Hematopoietic multipotent progenitor cell treated with erythropoietin and hydrocortisone succinate and interleukin-3 and kit ligand, for 6 days (in vitro differentiated cells): Measurements from ENCODE around the gene PEX7.
"Not testable (repeated sequence)": the region's sequence is repeated elsewhere in the genome, so short reads cannot be mapped to it uniquely, and the experiment has no call there.

ENCODE experiments used
- DNase-seq: peaks from one replicate; pipeline ENCODE4 v3.0.0-alpha.2; 2015

Gene PEX7

DNA sequence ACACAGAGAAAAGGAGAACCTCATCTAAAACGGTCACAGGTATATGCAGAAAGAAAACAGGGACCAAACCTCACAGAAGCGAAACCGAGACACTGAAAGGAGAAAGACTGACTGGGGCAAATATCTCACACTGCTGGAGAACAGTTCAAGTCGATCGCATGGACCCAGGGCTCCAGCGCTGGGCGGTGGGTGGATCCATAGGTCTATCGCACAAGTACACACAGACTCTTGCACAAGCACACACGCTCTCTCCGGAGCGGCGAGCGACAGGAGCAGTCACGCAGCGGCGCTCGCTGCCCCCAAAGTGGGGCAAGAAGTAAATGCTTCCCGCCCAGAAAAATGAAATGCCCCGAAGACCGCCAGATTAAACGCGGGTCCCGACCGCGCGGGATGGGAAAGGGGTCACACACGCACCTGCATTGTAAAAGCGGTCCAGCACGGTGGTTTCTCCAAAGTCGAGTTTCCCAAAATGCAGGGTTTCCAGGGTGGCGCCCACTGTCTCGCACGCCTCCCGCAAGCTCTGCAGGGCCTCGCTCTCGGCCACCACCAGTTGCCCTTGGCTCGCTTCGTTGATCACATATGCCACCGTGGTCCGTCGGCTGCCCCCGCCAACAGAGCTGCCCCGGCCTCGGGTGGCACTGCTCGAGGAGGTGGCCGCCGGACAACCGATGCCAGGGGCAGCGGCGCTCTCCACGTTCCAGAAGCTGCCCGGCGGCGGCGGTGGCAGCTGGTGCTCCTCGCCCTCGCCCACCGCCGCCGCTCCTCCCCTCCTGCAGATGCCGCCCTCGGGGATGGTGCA, 30.9 kb upstream of the PEX7 start:
- DNase-seq: peak; percentile 93

DNA sequence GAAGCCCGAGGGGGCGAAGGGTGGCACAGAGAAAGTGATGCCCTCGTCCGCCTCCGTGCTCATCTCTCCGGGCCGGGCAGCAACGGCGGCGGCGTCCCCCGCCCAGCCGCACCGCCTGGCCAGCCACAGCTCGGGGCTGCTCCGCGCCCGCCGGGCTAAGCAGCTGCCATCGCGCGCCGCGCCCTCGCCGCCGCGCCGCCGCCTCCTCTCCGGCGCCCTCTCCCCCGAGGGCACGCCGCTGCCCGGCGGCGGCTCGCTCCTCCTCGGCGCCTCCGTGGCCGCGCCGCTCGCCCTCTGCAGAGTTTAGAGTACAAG, 30.3 kb upstream of the PEX7 start:
- DNase-seq: no peak

DNA sequence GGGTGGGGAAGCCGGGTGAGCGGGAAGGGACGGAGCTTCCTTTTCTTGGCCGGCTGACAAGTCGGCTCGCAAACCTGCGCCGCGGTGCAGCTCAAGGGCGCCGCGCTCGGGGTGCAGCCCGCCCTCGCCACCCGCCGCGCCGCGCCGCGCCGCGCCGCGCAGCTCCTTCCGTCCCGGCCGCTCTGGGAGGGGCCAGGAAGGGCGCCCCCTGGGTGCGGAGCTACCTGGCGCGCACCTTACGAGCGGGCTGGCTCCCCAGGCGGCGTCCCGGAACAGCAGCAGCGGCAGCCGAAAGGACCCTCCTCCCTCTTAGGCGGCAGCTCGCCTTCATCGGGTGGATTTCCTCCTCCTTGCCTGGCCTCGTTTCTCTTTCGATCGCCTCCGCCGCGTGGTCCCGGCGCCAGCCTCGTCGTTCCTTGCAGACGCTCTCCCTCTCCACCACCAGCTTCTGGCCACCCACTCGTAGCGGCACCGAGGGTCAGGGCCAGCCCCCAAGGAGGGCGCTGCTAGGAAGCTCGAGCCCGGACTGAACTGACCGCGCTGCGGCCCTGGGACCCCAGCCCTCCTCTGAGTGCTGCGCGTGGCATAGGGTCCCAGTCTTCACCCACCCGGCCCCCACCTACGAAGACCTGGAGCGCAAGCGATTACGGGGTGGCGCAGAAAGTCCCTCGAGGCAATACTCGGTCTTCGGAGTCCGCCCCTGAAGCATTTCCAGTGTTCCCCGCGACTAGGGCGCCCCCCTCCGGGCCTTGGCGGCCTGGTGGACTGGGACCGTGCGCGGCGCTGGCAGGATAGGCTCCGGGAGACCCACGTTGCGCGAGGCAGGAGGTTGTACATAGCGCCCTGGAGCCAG, 29.8 kb upstream of the PEX7 start, which contains the start of gene MAP3K5:
Gene MAP3K5 (minus strand): TSS at position 68 of the 853 bp plus-strand sequence. CDS start 320 bp downstream, outside the sequence.
- DNase-seq: peak; percentile 97

DNA sequence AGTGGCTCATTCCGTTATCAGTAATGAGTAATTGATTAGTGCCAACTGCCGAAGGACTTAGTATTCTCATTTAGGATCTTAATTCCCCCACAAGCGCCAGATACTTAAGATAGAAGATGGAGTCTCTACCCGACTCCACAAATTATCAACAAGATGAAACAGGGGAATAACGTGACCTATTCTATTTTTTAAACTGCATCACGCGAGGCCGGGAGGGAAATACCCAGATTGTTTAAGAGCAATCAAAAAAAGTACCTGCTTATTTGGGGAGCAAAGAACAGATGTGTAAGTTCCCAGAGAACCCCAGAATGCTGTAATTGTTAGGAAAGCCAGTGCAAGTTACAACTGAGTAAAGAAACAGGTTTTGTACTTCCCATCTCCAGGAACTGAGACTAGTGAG, 29.0 kb upstream of the PEX7 start:
- no peak for DNase-seq

GRCh38 chr6:136795386-136795785, 27.0 kb upstream of the PEX7 start:
- no peak for DNase-seq

DNA sequence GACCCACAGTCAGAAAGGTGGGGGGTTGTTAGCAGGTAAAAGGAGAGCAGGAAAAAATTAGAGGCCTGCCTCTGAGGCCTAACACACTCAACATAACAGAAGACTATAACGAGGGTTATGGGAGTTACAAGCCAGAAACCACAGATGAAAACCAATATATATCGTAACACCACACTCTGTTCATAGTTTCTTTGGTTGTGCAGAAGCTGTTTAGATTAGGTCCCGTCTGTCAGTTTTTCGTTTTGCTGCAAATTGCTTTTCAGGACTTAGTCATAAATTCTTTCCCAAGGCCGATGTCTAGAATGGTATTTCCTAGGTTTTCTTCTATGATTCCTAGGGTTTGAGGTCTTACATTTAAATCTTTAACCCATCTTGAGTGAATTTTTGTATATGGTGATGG, 26.4 kb upstream of the PEX7 start:
- DNase-seq: no peak

DNA sequence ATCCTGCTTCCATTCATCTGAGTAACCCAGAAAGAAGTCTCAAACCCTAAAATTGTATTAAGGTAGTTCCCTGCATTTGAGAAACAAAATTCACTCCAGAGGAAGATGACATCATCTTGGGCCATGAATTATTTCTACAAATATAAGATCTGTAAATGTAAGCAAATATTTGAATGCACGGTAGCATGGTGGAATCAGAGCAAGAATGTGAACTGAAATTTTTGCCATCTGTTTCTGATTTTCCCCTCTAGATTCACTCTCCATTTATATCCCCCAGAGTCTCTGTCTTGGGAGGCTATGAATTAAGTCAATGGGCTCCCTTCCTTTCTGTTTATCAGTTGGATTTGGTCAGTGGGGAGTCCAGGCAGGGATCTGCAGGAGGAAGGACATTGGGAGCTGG, 24.3 kb upstream of the PEX7 start:
- DNase-seq: no peak

DNA sequence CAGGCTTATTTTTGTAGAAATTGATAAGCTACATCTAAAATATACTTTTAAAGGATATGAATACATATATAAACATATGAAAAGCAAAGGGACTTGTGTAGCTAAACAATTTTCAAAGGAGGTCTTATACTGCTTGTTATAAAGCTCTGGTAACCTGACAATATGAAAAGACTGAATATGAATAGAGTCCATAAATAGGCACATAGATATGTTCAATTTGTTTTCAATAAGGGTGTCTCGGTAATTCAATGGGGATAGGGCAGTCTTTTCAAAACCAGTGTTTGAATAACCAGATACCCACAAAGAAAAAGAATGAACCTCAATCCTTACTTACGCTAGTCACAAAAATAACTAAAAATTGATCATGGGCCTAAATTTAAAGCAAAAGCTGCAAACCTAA, 20.8 kb upstream of the PEX7 start:
- no peak for DNase-seq

- no peak for DNase-seq
Observed at GRCh38 chr6:136803608-136804007, 18.8 kb upstream of the PEX7 start.

DNA sequence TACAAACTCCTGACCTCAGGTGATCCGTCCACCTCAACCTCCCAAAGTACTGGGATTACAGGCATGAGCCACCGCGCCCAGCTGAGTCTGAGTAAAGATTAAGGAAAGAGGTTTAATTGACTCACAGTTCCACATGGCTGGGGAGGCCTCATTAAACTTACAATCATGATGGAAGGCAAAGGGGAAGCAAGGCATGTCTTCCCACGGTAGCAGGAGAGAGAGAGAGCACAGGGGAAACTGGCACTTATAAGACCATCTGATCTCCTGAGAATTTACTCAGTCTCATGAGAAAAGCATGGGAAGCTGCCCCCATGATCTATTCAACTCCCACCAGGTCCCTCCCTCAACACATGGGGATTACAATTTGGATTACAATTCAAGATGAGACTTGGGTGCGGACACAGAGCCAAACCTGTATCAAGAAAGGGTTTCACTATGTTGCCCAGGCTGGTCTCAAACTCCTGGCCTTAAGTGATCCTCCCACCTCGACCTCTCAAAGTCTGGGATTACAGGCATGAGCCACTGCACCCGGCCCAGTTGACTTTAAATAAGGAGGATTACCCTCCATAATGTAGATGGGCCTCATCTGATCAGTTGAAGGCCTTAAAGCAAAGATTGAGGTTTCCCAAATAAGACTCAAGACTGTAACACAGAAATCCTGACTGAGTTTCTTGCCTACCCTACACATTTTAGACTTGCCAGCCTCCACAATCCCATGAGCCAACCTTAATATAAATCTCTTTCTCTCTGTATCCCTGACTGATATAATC, 13.1 kb upstream of the PEX7 start:
- no peak for DNase-seq

DNA sequence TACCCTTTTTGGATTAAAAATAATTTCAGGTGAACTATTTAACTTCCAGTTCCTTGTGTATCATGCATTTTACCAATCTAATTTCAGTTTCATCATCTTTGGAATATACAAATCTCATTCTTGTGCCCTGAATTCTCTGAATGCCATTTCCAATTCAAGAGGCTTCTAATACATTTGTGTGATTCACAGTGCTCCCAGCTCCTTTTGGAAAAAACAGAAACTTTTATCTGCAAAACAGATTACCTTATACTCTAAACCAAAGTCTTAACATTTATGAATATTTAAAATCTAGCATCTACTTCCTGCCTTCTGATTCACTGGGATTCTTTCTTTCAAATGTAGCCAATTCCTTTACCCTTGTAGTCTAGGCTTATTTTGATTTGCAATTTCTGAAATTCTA, 11.1 kb upstream of the PEX7 start:
- no peak for DNase-seq

- no peak for DNase-seq
Observed at GRCh38 chr6:136812174-136812573, 10.2 kb upstream of the PEX7 start.

DNA sequence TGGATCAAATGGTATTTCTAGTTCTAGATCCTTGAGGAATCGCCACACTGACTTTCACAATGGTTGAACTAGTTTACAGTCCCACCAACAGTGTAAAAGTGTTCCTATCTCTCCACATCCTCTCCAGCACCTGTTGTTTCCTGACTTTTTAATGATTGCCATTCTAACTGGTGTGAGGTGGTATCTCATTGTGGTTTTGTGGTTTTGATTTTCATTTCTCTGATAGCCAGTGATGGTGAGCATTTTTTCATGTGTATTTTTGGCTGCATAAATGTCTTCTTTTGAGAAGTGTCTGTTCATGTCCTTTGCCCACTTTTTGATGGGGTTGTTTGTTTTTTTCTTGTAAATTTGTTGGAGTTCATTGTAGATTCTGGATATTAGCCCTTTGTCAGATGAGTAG, 6.8 kb upstream of the PEX7 start:
- DNase-seq: not testable (repeated sequence)

DNA sequence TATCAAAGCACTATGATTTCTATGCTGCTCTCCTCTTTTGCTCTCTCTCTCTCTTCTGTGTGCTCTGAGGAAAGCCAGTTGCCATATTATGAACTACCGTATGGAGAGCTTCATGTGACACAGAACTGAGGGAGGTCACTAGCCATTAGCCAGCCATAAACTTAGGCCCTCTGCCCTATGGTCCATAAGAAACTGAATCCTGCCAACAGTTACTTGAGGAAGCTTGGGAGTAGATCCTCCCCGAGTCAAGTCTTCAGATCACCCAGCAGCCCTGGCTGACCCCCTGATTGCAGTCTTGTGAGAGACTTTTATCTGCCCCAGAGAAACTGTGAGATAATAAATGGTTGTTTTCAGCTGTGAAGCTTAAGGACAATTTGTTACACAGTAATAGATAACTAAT, 5.7 kb upstream of the PEX7 start:
- no peak for DNase-seq

- no peak for DNase-seq
Observed at GRCh38 chr6:136820561-136820960, 1.8 kb upstream of the PEX7 start.

- DNase-seq: no peak
Observed at GRCh38 chr6:136822046-136822375, 381 bp upstream of the PEX7 start.

DNA sequence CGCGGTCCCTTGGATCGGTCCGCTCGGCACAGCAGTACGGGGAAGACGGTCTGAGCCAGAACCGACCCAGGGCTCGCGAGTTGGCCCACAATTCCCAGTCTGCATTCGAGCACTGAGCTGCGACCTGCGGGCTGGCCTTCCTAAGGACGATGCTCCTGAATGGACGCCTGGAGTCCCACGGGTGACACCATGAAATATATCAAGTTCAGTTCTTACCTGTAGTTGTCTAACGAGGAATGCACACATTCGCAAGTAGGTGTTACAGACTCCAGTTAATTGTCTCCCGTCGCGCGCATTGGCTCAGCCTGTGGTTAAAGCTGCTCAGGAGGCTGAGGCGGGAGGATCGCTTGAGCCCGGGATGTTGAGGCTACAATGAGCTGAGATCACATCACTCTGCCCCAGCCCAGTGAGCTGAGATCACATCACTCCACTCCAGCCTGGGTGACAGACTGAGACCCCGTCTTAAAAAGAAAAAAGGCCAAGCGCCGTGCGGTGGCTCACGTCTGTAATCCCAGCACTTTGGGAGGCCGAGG, 802 bp downstream of the PEX7 start:
- DNase-seq: no peak

- DNase-seq: no peak
Observed at GRCh38 chr6:136826216-136826615, 3.8 kb downstream of the PEX7 start.

DNA sequence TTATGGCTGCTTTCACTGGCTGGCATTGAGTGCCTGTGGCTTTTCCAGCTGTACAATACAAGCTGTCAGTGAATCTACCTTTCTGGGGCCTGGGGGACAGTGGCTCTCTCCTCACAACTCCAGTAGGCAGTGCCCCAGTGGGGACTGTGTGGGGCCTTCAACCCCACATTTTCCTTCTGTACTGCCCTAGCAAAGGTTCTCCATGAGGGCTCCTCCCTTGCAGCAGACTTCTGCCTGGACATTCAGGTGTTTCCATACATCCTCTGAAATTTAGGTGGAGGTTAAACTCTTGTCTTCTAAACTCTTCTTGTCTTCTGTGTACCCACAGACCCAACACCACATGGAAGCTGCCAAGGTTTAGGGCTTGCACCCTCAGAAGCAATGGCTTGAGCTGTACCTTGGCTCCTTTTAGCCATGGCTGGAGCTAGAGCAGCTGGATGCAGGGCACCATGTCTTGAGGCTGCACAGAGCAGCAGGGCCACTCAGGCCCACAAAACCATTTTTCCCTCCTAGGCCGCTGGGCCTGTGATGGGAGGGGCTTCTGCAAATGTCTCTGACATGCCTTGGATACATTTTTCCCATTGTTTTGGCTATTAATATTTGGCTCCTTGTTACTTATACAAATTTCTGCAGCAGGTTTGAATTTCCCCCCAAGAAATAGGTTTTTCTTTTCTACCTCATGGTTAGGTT, 9.6 kb downstream of the PEX7 start:
- DNase-seq: no peak

- DNase-seq: no peak
Observed at GRCh38 chr6:136840276-136841001, 18.0 kb downstream of the PEX7 start.

DNA sequence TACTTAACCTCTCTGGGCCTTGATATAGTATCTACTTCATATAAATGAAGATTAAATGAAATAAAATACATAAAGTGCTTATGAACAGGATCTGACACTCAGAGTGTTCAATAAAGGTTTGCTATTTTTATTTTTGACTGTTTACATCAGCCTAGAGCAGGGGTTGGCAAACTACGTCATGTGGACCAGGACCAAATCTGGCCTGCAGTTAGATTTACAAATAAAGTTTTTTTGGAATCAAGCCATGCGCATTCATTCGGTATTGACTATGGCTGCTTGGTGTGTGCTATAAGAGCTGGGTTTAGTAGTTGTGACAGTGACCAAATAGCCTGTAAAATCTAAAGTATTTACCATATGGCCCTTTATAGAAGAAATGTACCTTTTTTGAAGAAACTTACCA, 20.8 kb downstream of the PEX7 start:
- no peak for DNase-seq

DNA sequence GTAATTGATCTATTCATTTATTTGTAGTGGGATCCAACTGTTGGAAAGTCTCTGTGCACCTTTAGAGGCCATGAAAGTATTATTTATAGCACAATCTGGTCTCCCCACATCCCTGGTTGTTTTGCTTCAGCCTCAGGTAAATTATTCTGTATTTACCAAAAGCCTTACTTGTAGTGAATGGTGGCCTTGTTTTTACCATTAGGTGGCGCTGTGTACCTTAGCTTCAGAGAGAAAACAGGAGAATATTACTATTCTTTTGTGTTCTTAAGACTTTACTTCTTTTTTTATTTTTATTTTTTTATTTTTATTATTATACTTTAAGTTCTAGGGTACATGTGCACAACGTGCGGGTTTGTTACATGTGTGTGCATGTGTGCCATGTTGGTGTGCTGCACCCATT, 23.7 kb downstream of the PEX7 start:
- DNase-seq: peak; percentile 81
